ENCODE measurements around the gene ACBD4. TPM values are rescaled to one million over a fixed set of nuclear protein-coding genes. Genes with fewer than 3 reads are reported as not detected.
A peak's percentile ranks its signal among the peaks of the same experiment; 100 is the strongest.

The ACBD4 gene
- polyA plus RNA-seq, 1 of the 3 experiments (the other 2 are of a cell fraction): 15.8 TPM

DNA sequence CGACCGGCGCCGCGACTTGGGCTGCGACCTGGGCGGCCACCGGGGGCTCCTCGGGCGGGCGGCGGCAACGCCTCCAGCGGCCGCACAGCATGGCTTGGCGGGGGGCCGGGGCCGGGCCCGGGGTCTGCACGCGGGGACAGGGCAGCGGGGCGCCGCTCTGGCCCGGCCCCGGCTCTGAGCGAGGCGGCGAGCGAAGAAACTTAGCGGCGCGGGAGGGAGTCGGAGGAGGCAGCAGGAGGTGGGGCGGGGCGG lies 3.2 kb upstream of the ACBD4 start, which contains the start of gene PLCD3:
Gene PLCD3, minus strand, starts transcription at position 196 of the 252 bp plus-strand sequence. Its CDS starts 105 bp downstream, at position 91.
- Histone ChIP-seq H4K20me1 (ENCODE audit: insufficient read depth) (no peaks in the 10 kb centered on the region), H3K79me2 (ENCODE audit: insufficient read depth) (peaks cover 49% of the 10 kb centered on the region), H3K9me3 (no peaks in the 10 kb centered on the region), H3F3A (replicated peaks; ENCODE audit: insufficient read depth) (peaks cover 13% of the 10 kb centered on the region), H2AFZ (ENCODE audit: low read depth) (peak within 1 kb of the TSS; percentile 90), H3K4me1 (ENCODE audit: control insufficient read depth in 1 of 2, insufficient read depth in 2 of 2, low read depth in 1 of 2, low read length in 1 of 2) (peaks cover 16 to 38% of the 10 kb centered on the region in 2 experiments; a peak in 3 of 4 replicates), H3K4me3 (ENCODE audit: low read depth in 2 of 2, low read length in 1 of 2) (peak within 1 kb of the TSS; percentile 88 to 99), H3K36me3 (replicated peaks in 1 of 2; ENCODE audit: control insufficient read depth in 1 of 2, insufficient read depth in 2 of 2, low read length in 1 of 2) (no peaks in the 10 kb centered on the region), H3K9me2 (no peaks in the 10 kb centered on the region), H3K27ac (ENCODE audit: low read depth in 2 of 2, low read length in 1 of 2) (peak within 1 kb of the TSS; percentile 93 to 96), H3K27me3 (ENCODE audit: insufficient read depth) (no peaks in the 10 kb centered on the region), H3K4me2 (peak within 1 kb of the TSS; percentile 94), H3K9ac (peak within 1 kb of the TSS; percentile 88)
- TF ChIP-seq TAF1 (IDR thresholded peaks at IDR 0.05; ENCODE audit: borderline replicate concordance, low read depth, low read length) (no peak; the same call in 1 of the 2 replicates), SIN3A (IDR thresholded peaks at IDR 0.05; ENCODE audit: borderline replicate concordance, low read depth, low read length) (no peak), TEAD4 (IDR thresholded peaks at IDR 0.05; ENCODE audit: borderline replicate concordance, insufficient read depth) (no peak)
- TF ChIP-seq, protein P1, sequence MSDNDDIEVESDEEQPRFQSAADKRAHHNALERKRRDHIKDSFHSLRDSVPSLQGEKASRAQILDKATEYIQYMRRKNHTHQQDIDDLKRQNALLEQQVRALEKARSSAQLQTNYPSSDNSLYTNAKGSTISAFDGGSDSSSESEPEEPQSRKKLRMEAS (IDR thresholded peaks at IDR 0.05; ENCODE audit: low read depth): no peak
- ChIA-PET POLR2A (interaction anchor here (1.1 kb wide), 1 partner anchor 18 kb away, joined by 3 read pairs; no protein-coding TSS in a partner anchor), CTCF (interaction anchor here (0.6 to 10.8 kb wide), 34 partner anchors 9 to 358 kb away, joined by 3 to 209 read pairs (median 4); partner anchors contain the start of genes DCAKD, EFTUD2, HEXIM1 and HEXIM2)
- WGBS (ENCODE audit: low lambda C conversion rate): 0% methylated on average over 13 of the region's 36 CpGs
- no peak for DNase-seq

DNA sequence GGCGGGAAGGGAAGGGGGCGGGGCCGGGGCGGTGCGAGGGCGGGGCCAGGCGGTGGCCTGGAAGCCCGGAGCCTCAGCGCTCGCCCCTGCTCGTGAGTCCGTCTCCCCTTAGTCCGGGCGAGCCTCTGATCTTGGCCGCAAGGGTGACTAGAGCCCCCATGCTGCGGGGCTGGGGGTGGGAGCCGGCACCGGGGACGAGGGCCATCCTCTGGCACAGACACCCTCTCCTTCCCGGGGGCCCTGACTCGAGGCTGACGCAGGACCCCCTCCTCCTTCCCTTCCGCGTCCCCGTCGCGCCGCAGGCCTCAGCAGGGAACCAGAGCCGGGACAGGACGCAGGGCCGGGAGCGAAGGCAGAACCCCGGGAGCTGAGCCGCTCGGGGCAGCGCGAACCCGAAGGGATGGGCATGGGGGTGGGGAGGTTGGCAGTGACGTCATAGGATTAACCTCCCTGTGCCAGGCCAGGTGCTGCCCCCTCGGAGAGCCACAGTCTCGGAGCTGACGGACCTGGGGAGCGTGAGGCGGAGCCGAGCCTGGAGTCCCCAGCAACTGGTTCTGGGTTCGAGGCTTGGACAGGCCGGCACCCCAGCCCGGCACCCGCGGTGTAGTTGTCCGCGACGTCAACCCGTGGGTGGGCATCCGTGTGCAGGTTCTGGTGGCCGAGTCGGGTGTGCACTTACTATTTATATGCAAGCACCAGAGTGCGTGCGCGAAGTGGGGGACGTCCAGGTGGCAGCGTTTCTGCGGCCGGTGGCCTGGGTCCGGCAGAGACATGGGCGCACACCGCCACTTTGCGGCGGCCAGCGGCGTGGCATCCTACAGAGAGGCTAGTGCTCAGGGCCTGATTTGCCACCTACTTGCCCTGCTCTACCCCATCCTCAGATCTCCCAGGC lies 2.7 kb upstream of the ACBD4 start:
- Histone ChIP-seq H3K4me1 (ENCODE audit: control insufficient read depth in 1 of 2, insufficient read depth in 2 of 2, low read depth in 1 of 2, low read length in 1 of 2) (peaks cover 10 to 33% of the 10 kb centered on the region in 2 experiments; a peak in 2 of 4 replicates), H3K9me2 (no peaks in the 10 kb centered on the region), H3K79me2 (ENCODE audit: insufficient read depth) (peaks cover 43% of the 10 kb centered on the region), H3K36me3 (replicated peaks in 1 of 2; ENCODE audit: control insufficient read depth in 1 of 2, insufficient read depth in 2 of 2, low read length in 1 of 2) (no peaks in the 10 kb centered on the region), H3K4me2 (peak overlapping the region; percentile 94), H3K27ac (ENCODE audit: low read depth in 2 of 2, low read length in 1 of 2) (peak overlapping the region; percentile 93 to 96), H3K9ac (peak overlapping the region; percentile 88), H2AFZ (ENCODE audit: low read depth) (peak overlapping the region; percentile 90), H3K27me3 (ENCODE audit: insufficient read depth) (no peaks in the 10 kb centered on the region), H3F3A (replicated peaks; ENCODE audit: insufficient read depth) (peaks cover 13% of the 10 kb centered on the region), H3K9me3 (no peaks in the 10 kb centered on the region), H3K4me3 (ENCODE audit: low read depth in 2 of 2, low read length in 1 of 2) (peak overlapping the region; percentile 88 to 99), H4K20me1 (ENCODE audit: insufficient read depth) (no peaks in the 10 kb centered on the region)
- POLR2A ChIA-PET: interaction anchor here (1.1 kb wide), 1 partner anchor 17 kb away, joined by 3 read pairs; no protein-coding TSS in a partner anchor
- DNase-seq: peak; percentile 95
- CTCF ChIA-PET: interaction anchor here (0.6 to 10.8 kb wide), 34 partner anchors 8 to 353 kb away, joined by 3 to 209 read pairs (median 4); partner anchors contain the start of genes DCAKD, EFTUD2, HEXIM1 and HEXIM2
- WGBS (ENCODE audit: low lambda C conversion rate): 7% methylated on average over 6 of the region's 71 CpGs
- TF ChIP-seq FOXM1 (IDR thresholded peaks at IDR 0.05; ENCODE audit: low read depth) (no peak), RXRA (IDR thresholded peaks at IDR 0.05; ENCODE audit: borderline replicate concordance, low read depth) (no peak), ELF1 (IDR thresholded peaks at IDR 0.05) (no peak), RAD21 (IDR thresholded peaks at IDR 0.05; ENCODE audit: low read length) (peak; percentile 84), TCF12 (IDR thresholded peaks at IDR 0.05) (no peak), FOXJ3 (CRISPR knock-in tag; IDR thresholded peaks at IDR 0.05) (no peak), EP300 (IDR thresholded peaks at IDR 0.05; ENCODE audit: borderline replicate concordance in 1 of 2, low read depth in 1 of 2, low read length in 1 of 2) (no peak), POLR2AphosphoS5 (IDR thresholded peaks at IDR 0.05; ENCODE audit: low read depth, low read length) (peak; percentile 60), FOSL2 (IDR thresholded peaks at IDR 0.05; ENCODE audit: borderline replicate concordance, low read depth) (no peak), MXI1 (IDR thresholded peaks at IDR 0.05; ENCODE audit: low read depth, low read length) (peak; percentile 49; the same call in 1 of the 2 replicates), RCOR1 (IDR thresholded peaks at IDR 0.05; ENCODE audit: low read length) (0 out of 2 replicates have a peak, but pooled peaks have one; percentile 6), NFIC (IDR thresholded peaks at IDR 0.05; ENCODE audit: borderline replicate concordance) (no peak), MEF2A (IDR thresholded peaks at IDR 0.05; ENCODE audit: borderline replicate concordance, low read depth) (no peak), GATA2 (CRISPR knock-in tag; IDR thresholded peaks at IDR 0.05) (no peak), CHD2 (IDR thresholded peaks at IDR 0.05; ENCODE audit: low read length, partially characterized antibody) (no peak), NRF1 (IDR thresholded peaks at IDR 0.05; ENCODE audit: low read depth, low read length) (no peak), SIN3A (IDR thresholded peaks at IDR 0.05; ENCODE audit: borderline replicate concordance, low read depth, low read length) (0 out of 2 replicates have a peak, but pooled peaks have one; percentile 28)
- TF ChIP-seq, protein P2, sequence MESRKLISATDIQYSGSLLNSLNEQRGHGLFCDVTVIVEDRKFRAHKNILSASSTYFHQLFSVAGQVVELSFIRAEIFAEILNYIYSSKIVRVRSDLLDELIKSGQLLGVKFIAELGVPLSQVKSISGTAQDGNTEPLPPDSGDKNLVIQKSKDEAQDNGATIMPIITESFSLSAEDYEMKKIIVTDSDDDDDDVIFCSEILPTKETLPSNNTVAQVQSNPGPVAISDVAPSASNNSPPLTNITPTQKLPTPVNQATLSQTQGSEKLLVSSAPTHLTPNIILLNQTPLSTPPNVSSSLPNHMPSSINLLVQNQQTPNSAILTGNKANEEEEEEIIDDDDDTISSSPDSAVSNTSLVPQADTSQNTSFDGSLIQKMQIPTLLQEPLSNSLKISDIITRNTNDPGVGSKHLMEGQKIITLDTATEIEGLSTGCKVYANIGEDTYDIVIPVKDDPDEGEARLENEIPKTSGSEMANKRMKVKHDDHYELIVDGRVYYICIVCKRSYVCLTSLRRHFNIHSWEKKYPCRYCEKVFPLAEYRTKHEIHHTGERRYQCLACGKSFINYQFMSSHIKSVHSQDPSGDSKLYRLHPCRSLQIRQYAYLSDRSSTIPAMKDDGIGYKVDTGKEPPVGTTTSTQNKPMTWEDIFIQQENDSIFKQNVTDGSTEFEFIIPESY (IDR thresholded peaks at IDR 0.05; ENCODE audit: borderline replicate concordance, low read depth): no peak
- TF ChIP-seq, protein P1 (IDR thresholded peaks at IDR 0.05; ENCODE audit: low read depth): peak; percentile 21; the same call in 1 of the 2 replicates
- TF ChIP-seq, protein P3, sequence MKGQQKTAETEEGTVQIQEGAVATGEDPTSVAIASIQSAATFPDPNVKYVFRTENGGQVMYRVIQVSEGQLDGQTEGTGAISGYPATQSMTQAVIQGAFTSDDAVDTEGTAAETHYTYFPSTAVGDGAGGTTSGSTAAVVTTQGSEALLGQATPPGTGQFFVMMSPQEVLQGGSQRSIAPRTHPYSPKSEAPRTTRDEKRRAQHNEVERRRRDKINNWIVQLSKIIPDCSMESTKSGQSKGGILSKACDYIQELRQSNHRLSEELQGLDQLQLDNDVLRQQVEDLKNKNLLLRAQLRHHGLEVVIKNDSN (IDR thresholded peaks at IDR 0.05; ENCODE audit: borderline replicate concordance, low read depth): no peak

Measured in SK-N-SH (cell line).